GM18520 (cell line): ENCODE data around the gene CWH43.
"Not testable (repeated sequence)": the region's sequence is repeated elsewhere in the genome, so short reads cannot be mapped to it uniquely, and the experiment has no call there.

Experiments used
- ATAC-seq: cut with Tn5 transposase; IDR thresholded peaks from one replicate; pipeline ENCODE4 v1.9.1; 2021; ENCODE audit not compliant: unreplicated experiment

CWH43 gene

DNA sequence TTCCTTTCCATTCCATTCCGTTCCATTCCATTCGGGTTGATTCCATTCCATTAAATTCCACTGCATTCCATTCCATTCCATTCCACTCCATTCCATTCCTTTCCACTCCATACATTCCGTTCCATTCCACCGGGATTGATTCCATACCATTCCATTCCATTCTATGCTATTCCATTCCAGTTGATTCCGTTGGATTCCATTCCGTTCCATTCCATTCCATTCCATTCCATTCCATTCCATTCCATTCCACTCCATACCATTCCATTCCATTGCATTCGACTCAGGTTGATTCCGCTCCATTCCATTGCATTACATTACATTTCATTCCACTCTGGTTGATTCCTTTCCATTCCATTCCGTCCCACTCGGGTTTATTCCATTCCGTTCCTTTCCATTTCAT lies 110.1 kb downstream of the CWH43 start:
- not testable (repeated sequence) for ATAC-seq

GRCh38 chr4:49096627-49097026 lies 110.6 kb downstream of the CWH43 start:
- ATAC-seq, result peak; percentile 23

DNA sequence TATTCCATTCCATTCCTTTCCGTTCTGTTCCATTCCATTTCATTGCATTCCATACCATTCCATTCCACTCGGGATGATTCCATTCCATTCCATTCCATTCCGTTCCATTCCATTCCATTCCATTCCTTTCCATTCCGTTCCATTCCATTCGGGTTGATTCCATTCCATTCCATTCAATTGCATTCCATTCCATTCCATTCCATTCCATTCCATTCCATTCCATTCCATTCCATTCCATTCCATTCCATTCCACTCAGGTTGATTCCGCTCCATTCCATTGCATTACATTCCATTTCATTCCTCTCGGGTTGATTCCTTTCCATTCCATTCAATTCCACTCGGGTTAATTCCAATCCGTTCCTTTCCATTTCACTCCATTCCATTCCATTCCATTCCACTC lies 111.0 kb downstream of the CWH43 start:
- not testable (repeated sequence) for ATAC-seq

DNA sequence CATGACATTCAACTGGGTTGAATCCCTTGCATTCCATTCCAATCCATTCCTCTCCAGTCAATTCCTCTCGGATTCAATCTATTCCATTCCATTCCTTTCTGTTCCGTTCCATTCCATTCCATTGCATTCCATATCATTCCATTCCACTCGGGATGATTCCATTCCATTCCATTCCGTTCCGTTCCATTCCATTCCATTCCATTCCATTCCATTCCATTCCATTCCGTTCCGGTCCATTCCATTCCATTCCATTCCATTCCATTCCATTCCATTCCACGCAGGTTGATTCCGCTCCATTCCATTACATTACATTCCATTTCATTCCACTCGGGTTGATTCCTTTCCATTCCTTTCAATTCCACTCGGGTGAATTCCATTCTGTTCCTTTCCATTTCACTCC lies 111.4 kb downstream of the CWH43 start:
- ATAC-seq, result not testable (repeated sequence)

DNA sequence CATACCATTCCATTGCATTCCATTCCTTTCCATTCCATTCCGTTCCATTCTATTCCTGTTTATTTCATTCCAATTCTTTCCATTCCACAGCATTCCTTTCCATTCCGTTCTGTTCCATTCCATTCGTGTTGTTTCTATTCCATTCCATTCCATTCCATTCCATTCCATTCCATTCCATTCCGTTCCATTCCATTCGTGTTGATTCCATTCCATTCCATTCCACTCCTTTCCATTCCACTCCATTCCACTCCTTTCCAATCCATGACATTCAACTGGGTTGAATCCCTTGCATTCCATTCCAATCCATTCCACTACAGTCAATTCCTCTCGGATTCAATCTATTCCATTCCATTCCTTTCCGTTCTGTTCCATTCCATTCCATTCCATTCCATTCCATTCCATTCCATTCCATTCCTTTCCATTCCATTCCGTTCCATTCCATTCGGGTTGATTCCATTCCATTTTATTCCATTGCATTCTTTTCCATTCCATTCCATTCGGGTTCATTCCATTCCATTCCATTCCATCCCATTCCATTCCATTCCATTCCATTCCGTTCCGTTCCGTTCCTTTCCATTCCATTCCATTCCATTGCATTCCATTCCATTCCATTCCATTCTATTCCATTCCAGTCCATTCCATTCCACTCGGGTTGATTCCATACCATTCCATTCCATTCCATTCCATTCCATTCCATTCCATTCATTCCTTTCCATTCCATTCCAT lies 112.1 kb downstream of the CWH43 start:
- not testable (repeated sequence) for ATAC-seq

DNA sequence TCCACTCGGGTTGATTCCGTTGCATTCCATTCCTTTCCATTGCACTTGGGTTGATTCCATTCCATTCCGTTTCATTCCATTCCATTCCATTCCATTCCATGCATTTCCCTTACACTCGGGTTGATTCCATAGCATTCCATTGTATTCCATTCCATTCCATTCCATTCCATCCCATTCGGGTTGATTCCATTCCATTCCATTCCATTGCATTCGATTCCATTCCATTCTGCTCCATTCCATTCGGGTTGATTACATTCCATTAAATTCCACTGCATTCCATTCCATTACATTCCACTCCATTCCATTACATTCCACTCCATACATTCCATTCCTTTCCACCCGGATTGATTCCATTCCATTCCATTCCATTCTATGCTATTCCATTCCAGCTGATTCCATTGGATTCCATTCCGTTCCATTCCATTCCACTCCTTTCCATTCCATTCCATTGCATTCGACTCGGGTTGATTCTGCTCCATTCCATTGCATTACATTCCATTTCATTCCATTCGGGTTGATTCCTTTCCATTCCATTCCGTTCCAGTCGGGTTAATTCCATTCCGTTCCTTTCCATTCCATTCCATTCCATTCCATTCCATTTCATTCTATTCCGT lies 113.9 kb downstream of the CWH43 start:
- ATAC-seq, result not testable (repeated sequence)

- ATAC-seq, result peak; percentile 23
These were observed 116.3 kb downstream of the CWH43 start for GRCh38 chr4:49102344-49102898.

DNA sequence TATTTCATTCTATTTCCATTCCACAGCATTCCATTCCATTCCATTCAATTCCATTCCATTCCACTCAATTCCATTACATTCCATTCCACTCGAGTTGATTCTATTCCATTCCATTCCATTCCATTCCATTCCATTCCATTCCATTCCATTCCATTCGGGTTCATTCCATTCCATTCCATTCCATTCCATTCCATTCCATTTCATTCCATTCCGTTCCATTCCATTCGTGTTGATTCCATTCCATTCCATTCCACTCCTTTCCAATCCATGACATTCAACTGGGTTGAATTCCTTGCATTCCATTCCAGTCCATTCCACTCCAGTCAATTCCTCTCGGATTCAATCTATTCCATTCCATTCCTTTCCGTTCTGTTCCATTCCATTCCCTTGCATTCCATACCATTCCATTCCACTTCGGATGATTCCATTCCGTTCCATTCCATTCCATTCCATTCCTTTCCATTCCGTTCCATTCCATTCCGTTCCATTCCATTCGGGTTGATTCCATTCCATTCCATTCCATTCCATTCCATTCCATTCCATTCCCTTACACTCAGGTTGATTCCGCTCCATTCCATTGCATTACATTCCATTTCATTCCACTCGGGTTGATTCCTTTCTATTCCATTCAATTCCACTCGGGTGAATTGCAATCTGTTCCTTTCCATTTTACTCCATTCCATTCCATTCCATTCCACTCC lies 117.5 kb downstream of the CWH43 start:
- peak; percentile 16 for ATAC-seq

GRCh38 chr4:49104231-49104930 lies 118.3 kb downstream of the CWH43 start:
- ATAC-seq, result not testable (repeated sequence)

DNA sequence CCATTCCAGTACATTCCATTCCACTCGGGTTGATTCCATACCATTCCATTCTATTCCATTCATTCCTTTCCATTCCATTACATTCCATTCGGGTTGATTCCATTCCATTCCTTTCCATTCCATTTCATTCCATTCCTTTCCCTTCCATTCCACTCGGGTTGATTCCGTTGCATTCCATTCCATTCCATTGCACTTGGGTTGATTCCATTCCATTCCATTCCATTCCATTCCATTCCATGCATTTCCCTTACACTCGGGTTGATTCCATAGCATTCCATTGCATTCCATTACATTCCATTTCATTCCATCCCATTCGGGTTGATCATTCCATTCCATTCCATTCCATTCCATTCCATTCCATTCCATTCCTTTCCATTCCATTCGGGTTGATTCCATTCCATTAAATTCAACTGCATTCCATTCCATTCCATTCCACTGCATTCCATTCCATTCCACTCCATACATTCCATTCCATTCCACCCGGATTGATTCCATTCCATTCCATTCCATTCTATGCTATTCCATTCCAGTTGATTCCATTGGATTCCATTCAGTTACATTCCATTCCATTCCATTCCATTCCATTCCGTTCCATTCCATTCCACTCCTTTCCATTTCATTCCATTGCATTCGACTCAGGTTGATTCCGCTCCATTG lies 119.3 kb downstream of the CWH43 start:
- ATAC-seq, result not testable (repeated sequence)

DNA sequence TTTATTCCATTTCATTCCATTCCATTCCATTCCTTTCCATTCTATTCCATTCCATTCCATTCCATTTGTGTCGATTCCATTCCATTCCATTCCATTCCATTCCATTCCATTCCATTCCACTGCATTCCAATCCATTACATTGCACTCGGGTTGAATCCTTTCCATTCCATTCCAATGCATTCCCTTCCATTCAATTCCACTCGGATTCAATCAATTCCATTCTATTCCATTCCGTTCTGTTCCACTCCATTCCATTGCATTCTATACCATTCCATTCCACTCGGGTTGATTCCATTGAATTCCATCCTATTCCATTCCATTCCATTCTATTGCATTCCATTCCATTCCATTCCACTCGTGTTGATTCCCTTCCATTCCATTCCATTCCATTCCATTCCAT lies 121.2 kb downstream of the CWH43 start:
- not testable (repeated sequence) for ATAC-seq

DNA sequence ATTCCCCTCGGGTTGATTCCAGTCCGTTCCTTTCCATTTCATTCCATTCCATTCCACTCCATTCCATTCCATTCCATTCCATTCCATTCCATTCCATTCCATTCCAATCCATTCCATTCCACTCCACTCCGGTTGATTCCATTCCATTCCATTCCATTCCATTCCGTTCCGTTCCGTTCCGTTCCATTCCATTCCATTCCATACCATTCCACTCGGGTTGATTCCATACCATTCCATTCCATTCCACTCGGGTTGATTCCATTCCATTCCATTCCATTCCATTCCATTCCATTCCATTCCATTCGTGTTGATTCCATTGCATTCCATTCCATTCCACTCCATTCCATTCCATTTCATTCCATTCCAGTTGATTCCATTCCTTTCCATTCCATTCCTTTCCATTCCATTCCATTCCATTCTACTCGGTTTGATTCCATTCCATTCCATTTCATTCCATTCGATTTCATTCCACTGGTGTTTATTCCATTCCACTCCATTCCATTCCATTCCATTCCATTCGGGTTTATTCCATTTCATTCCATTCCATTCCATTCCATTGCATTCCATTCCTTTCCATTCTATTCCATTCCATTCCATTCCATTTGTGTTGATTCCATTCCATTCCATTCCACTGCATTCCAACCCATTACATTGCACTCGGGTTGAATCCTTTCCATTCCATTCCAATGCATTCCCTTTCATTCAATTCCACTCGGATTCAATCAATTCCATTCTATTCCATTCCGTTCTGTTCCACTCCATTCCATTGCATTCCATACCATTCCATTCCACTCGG lies 122.3 kb downstream of the CWH43 start:
- ATAC-seq, result peak; percentile 25

- ATAC-seq, result peak; percentile 28
These were observed 123.6 kb downstream of the CWH43 start for GRCh38 chr4:49109567-49110166.

- peak; percentile 33 for ATAC-seq
These were observed 124.5 kb downstream of the CWH43 start for GRCh38 chr4:49110579-49110978.
